ENCODE data around the gene EML5.
"Not testable (repeated sequence)": the region's sequence is repeated elsewhere in the genome, so short reads cannot be mapped to it uniquely, and the experiment has no call there.

Gene EML5

GRCh38 chr14:88825078-88825458 lies 32.3 kb upstream of the EML5 start:
- Histone ChIP-seq H3K4me3 (ENCODE audit: low read depth, low read length) (peak overlapping the region; percentile 90), H3K9me3 (no peaks in the 10 kb centered on the region), H3K27me3 (no peaks in the 10 kb centered on the region), H3K4me1 (peaks cover 19% of the 10 kb centered on the region), H3K36me3 (peaks cover 6% of the 10 kb centered on the region)
- TF ChIP-seq CTCF (IDR thresholded peaks at IDR 0.05; ENCODE audit: low read depth, low read length) = no peak
- DNase-seq = no peak

- Histone ChIP-seq H3K9me3 (no peaks in the 10 kb centered on the region), H3K36me3 (peaks cover 6% of the 10 kb centered on the region), H3K27me3 (no peaks in the 10 kb centered on the region), H3K4me1 (peaks cover 22% of the 10 kb centered on the region), H3K4me3 (ENCODE audit: low read depth, low read length) (peak within 1 kb of the TSS; percentile 90)
- no peak for TF ChIP-seq CTCF (IDR thresholded peaks at IDR 0.05; ENCODE audit: low read depth, low read length)
- DNase-seq = peak; percentile 94
Measured at GRCh38 chr14:88824314-88825077, 31.7 kb upstream of the EML5 start, which contains the start of gene TTC8. Gene TTC8, plus strand, starts transcription at chr14:88824651. Its CDS starts 57 bp downstream, at chr14:88824708.

- DNase-seq = no peak
- TF ChIP-seq CTCF (IDR thresholded peaks at IDR 0.05; ENCODE audit: low read depth, low read length) = no peak
- peaks cover 28% of the 10 kb centered on the region for H3K4me1 ChIP-seq
- peaks cover 7% of the 10 kb centered on the region for H3K36me3 ChIP-seq
- H3K9me3 ChIP-seq = no peaks in the 10 kb centered on the region
- peak overlapping the region; percentile 90 for H3K4me3 ChIP-seq (ENCODE audit: low read depth, low read length)
- H3K27me3 ChIP-seq = no peaks in the 10 kb centered on the region
Measured at GRCh38 chr14:88823968-88824313, 31.2 kb upstream of the EML5 start.

GRCh38 chr14:88821888-88822287 lies 29.1 kb upstream of the EML5 start:
- H3K36me3 ChIP-seq = peaks cover 9% of the 10 kb centered on the region
- TF ChIP-seq CTCF (IDR thresholded peaks at IDR 0.05; ENCODE audit: low read depth, low read length) = no peak
- no peaks in the 10 kb centered on the region for H3K27me3 ChIP-seq
- peak overlapping the region; percentile 90 for H3K4me3 ChIP-seq (ENCODE audit: low read depth, low read length)
- peaks cover 29% of the 10 kb centered on the region for H3K4me1 ChIP-seq
- DNase-seq = no peak
- no peaks in the 10 kb centered on the region for H3K9me3 ChIP-seq

- Histone ChIP-seq H3K4me3 (ENCODE audit: low read depth, low read length) (peak overlapping the region; percentile 90), H3K36me3 (peaks cover 9% of the 10 kb centered on the region), H3K27me3 (no peaks in the 10 kb centered on the region), H3K4me1 (peaks cover 29% of the 10 kb centered on the region), H3K9me3 (no peaks in the 10 kb centered on the region)
- no peak for DNase-seq
- TF ChIP-seq CTCF (IDR thresholded peaks at IDR 0.05; ENCODE audit: low read depth, low read length) = no peak
Measured at GRCh38 chr14:88821378-88821777, 28.6 kb upstream of the EML5 start.

- not testable (repeated sequence) for H3K27me3 ChIP-seq; DNase-seq; H3K36me3 ChIP-seq; H3K4me3 ChIP-seq (ENCODE audit: low read depth, low read length); H3K9me3 ChIP-seq
- H3K4me1 ChIP-seq = peaks cover 29% of the 10 kb centered on the region
Measured at GRCh38 chr14:88819674-88820073, 26.9 kb upstream of the EML5 start.
